ENCODE data around the gene TTC12. TPM values are rescaled to one million over a fixed set of nuclear protein-coding genes. Genes with fewer than 3 reads are reported as not detected.

Gene TTC12
- total RNA-seq, 1 experiment from 2014 or later, result 7.6 TPM

DNA sequence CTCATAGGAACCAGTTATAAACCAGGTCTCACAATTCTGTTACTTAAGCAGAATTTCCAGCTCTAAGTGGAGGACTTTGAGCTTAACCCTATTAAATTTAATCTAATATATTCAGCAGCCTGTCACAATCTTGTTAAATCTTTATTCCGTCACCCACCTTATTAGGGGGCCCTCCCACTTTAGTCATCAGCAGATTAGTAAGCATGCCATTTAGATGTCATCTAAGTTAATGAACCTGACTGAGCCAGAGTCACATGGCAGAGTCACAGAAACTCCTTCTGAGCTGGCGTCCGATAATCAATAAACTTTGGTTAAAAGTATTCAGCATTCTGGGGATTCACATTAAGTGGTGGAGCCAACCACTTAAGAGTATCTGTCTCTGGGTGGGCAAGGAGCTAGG lies 35.1 kb downstream of the TTC12 start:
- no peak overlapping the region for H3K27ac Mint-ChIP-seq
- POLR2A ChIA-PET, result no interaction called here
- no peak overlapping the region for H3K4me3 Mint-ChIP-seq
- TF ChIP-seq FOXK1 (CRISPR knock-in tag; IDR thresholded peaks at IDR 0.05), result no peak
- no peak for TF ChIP-seq ZNF416 (CRISPR knock-in tag; IDR thresholded peaks at IDR 0.05)
- TF ChIP-seq MYBL2 (CRISPR knock-in tag; IDR thresholded peaks at IDR 0.05), result no peak
- TF ChIP-seq, protein P1, sequence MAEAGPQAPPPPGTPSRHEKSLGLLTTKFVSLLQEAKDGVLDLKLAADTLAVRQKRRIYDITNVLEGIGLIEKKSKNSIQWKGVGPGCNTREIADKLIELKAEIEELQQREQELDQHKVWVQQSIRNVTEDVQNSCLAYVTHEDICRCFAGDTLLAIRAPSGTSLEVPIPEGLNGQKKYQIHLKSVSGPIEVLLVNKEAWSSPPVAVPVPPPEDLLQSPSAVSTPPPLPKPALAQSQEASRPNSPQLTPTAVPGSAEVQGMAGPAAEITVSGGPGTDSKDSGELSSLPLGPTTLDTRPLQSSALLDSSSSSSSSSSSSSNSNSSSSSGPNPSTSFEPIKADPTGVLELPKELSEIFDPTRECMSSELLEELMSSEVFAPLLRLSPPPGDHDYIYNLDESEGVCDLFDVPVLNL (CRISPR knock-in tag; IDR thresholded peaks at IDR 0.05; ENCODE audit: borderline replicate concordance, low read depth), result no peak
- no peak for TF ChIP-seq GRHL2 (CRISPR knock-in tag; IDR thresholded peaks at IDR 0.05; ENCODE audit: insufficient replicate concordance, severe bottlenecking)
- no peak for TF ChIP-seq ZNF512 (CRISPR knock-in tag; IDR thresholded peaks at IDR 0.05; ENCODE audit: borderline replicate concordance)
- TF ChIP-seq SP1 (CRISPR knock-in tag; conservative IDR thresholded peaks at IDR 0.05), result no peak
- no peak for TF ChIP-seq KAT7 (CRISPR knock-in tag; IDR thresholded peaks at IDR 0.05; ENCODE audit: borderline replicate concordance)
- TF ChIP-seq, protein P2, sequence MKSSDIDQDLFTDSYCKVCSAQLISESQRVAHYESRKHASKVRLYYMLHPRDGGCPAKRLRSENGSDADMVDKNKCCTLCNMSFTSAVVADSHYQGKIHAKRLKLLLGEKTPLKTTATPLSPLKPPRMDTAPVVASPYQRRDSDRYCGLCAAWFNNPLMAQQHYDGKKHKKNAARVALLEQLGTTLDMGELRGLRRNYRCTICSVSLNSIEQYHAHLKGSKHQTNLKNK (CRISPR knock-in tag; IDR thresholded peaks at IDR 0.05), result no peak
- no peaks in the 10 kb centered on the region for H3K9me3 Mint-ChIP-seq
- peaks cover 4% of the 10 kb centered on the region for H3K4me1 Mint-ChIP-seq
- CTCF ChIA-PET, result interaction anchor here (0.8 kb wide), 1 partner anchor 381 kb away, joined by 3 read pairs; no protein-coding TSS in a partner anchor
- ATAC-seq, result no peak
- peaks cover 3% of the 10 kb centered on the region for H3K36me3 Mint-ChIP-seq
- no peaks in the 10 kb centered on the region for H3K27me3 Mint-ChIP-seq (ENCODE audit: low read depth)
- DNase-seq (ENCODE audit: low spot score), result no peak

- ChIA-PET POLR2A (no interaction called here), CTCF (interaction anchor here (0.7 kb wide), 1 partner anchor 380 kb away, joined by 3 read pairs; no protein-coding TSS in a partner anchor)
- peaks cover 10% of the 10 kb centered on the region for H3K36me3 Mint-ChIP-seq
- TF ChIP-seq FOXJ3 (CRISPR knock-in tag; IDR thresholded peaks at IDR 0.05; ENCODE audit: borderline replicate concordance) (no peak), GRHL2 (CRISPR knock-in tag; IDR thresholded peaks at IDR 0.05; ENCODE audit: insufficient replicate concordance, severe bottlenecking) (no peak), NR1H2 (CRISPR knock-in tag; IDR thresholded peaks at IDR 0.05) (no peak), ERG (CRISPR knock-in tag; IDR thresholded peaks at IDR 0.05) (no peak)
- TF ChIP-seq, protein P3, sequence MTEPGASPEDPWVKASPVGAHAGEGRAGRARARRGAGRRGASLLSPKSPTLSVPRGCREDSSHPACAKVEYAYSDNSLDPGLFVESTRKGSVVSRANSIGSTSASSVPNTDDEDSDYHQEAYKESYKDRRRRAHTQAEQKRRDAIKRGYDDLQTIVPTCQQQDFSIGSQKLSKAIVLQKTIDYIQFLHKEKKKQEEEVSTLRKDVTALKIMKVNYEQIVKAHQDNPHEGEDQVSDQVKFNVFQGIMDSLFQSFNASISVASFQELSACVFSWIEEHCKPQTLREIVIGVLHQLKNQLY (CRISPR knock-in tag; IDR thresholded peaks at IDR 0.05), result no peak
- TF ChIP-seq, protein P4, sequence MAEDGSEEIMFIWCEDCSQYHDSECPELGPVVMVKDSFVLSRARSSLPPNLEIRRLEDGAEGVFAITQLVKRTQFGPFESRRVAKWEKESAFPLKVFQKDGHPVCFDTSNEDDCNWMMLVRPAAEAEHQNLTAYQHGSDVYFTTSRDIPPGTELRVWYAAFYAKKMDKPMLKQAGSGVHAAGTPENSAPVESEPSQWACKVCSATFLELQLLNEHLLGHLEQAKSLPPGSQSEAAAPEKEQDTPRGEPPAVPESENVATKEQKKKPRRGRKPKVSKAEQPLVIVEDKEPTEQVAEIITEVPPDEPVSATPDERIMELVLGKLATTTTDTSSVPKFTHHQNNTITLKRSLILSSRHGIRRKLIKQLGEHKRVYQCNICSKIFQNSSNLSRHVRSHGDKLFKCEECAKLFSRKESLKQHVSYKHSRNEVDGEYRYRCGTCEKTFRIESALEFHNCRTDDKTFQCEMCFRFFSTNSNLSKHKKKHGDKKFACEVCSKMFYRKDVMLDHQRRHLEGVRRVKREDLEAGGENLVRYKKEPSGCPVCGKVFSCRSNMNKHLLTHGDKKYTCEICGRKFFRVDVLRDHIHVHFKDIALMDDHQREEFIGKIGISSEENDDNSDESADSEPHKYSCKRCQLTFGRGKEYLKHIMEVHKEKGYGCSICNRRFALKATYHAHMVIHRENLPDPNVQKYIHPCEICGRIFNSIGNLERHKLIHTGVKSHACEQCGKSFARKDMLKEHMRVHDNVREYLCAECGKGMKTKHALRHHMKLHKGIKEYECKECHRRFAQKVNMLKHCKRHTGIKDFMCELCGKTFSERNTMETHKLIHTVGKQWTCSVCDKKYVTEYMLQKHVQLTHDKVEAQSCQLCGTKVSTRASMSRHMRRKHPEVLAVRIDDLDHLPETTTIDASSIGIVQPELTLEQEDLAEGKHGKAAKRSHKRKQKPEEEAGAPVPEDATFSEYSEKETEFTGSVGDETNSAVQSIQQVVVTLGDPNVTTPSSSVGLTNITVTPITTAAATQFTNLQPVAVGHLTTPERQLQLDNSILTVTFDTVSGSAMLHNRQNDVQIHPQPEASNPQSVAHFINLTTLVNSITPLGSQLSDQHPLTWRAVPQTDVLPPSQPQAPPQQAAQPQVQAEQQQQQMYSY (CRISPR knock-in tag; IDR thresholded peaks at IDR 0.05), result no peak
- TF ChIP-seq, protein P5, sequence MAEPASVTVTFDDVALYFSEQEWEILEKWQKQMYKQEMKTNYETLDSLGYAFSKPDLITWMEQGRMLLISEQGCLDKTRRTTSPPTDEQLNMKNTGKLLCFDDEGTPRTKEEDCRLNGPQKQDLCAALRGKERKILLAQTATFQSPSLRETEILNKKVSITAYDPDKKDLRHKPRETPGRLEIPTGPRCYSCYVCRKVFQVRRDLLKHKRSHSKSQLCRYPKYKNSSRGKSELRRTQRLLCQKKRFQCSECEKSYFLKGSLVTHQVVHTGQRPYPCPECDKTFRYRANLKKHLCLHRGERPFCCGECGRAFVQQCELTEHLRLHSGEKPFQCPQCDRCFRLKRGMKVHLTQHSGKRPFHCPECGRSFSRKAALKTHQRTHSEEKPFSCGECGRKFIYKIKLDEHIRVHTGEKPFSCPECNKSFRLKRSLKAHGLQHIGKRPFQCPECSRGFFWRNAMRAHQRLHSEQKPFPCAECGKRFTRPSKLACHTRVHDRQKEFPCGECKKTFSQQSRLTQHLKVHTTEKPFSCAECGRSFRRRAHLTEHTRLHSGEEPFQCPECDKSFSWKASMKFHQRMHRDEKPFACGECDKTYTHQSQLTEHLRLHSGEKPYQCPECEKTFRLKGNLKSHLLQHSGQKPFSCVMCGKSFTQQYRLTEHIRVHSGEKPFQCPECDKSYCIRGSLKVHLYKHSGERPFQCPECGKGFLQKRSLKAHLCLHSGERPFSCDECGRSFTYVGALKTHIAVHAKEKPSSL (CRISPR knock-in tag; conservative IDR thresholded peaks at IDR 0.05), result no peak
- H3K4me3 Mint-ChIP-seq, result no peak overlapping the region
- no peak for ATAC-seq
- peaks cover 4% of the 10 kb centered on the region for H3K9me3 Mint-ChIP-seq
- no peak for DNase-seq (ENCODE audit: low spot score)
- H3K27ac Mint-ChIP-seq, result no peak overlapping the region
- no peaks in the 10 kb centered on the region for H3K27me3 Mint-ChIP-seq (ENCODE audit: low read depth)
- peaks cover 4% of the 10 kb centered on the region for H3K4me1 Mint-ChIP-seq
Measured at GRCh38 chr11:113350336-113351067, 36.1 kb downstream of the TTC12 start.
